Nephron (organoid): Measurements from ENCODE around the gene TIMM22.

Experiments used
- H3K27ac Mint-ChIP-seq, 3 experiments: 2 replicates each; pipeline ENCODE4 v1.8.0; 2020; ENCODE audit warnings: mixed read lengths in 3 of 3, mild to moderate bottlenecking in 2 of 3, moderate library complexity in 1 of 3
- H3K27me3 Mint-ChIP-seq: 2 replicates; pipeline ENCODE4 v1.8.0; 2021; ENCODE audit warnings: low read depth, mild to moderate bottlenecking, moderate library complexity, mixed read lengths
- H3K36me3 Mint-ChIP-seq: 2 replicates; pipeline ENCODE4 v1.8.0; 2020; ENCODE audit warnings: low read depth, mixed read lengths
- H3K4me1 Mint-ChIP-seq: 2 replicates; pipeline ENCODE4 v1.8.0; 2020; ENCODE audit warnings: mixed read lengths
- H3K4me3 Mint-ChIP-seq, 3 experiments: 2 replicates each; pipeline ENCODE4 v1.8.0; 2020; ENCODE audit warnings: mild to moderate bottlenecking in 3 of 3, mixed read lengths in 3 of 3, moderate library complexity in 2 of 3
- H3K9me3 Mint-ChIP-seq: 2 replicates; pipeline ENCODE4 v1.8.0; 2020; ENCODE audit warnings: mixed read lengths
- TF ChIP-seq, protein P1 (sequence below), 3 experiments: fragments of 200-600 bp; sonication (generic); IDR thresholded peaks; one replicate each; pipeline ENCODE4 v1.5.0; 2021; ENCODE audit warnings: antibody characterized with exemption in 3 of 3; ENCODE audit not compliant: unreplicated experiment in 3 of 3

Gene TIMM22

GRCh38 chr17:1037238-1037879 lies 40.4 kb downstream of the TIMM22 start:
- Mint-ChIP-seq H3K4me1 (peaks cover 47% of the 10 kb centered on the region), H3K27ac (peak overlapping the region; percentile 63 to 95 (median 82)), H3K27me3 (peaks cover 3% of the 10 kb centered on the region), H3K9me3 (no peaks in the 10 kb centered on the region), H3K36me3 (peaks cover 8% of the 10 kb centered on the region), H3K4me3 (peak overlapping the region; percentile 32 to 42 (median 42))
- TF ChIP-seq, protein P1, sequence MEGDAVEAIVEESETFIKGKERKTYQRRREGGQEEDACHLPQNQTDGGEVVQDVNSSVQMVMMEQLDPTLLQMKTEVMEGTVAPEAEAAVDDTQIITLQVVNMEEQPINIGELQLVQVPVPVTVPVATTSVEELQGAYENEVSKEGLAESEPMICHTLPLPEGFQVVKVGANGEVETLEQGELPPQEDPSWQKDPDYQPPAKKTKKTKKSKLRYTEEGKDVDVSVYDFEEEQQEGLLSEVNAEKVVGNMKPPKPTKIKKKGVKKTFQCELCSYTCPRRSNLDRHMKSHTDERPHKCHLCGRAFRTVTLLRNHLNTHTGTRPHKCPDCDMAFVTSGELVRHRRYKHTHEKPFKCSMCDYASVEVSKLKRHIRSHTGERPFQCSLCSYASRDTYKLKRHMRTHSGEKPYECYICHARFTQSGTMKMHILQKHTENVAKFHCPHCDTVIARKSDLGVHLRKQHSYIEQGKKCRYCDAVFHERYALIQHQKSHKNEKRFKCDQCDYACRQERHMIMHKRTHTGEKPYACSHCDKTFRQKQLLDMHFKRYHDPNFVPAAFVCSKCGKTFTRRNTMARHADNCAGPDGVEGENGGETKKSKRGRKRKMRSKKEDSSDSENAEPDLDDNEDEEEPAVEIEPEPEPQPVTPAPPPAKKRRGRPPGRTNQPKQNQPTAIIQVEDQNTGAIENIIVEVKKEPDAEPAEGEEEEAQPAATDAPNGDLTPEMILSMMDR (IDR thresholded peaks at IDR 0.05; ENCODE audit: unreplicated experiment in 3 of 3) = no peak

DNA sequence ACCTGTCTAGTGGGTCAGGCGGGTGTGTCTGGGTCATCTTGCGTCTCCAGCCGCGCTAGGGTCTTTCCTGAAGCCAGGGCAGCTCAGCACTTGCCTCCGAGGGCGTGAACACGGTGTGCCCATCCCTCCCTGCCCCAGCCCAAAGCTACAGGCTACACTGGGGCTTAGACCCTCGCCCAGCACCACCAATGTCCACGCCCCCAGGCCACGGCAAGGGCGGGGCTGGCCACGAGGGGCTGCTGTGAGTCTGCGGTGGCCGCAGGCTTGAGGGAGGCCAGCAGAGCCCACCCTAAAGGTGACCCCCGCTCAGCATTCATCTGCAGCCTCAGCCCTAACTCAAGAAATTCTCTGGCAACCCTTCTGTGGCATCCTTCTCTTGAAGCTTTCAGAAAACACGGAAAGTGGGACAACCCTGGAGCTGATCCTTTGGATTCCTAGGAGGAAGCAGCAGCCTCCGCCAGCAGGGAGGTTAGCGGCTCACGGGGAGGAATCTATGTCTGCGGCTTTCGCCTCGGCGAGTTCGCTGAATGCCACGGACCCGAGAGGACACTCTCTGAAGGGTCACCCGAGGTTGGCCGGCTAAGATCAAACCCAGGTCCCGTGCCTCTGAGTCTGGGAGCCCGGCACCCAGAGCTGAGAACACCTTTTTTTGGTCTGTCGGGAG lies 41.7 kb downstream of the TIMM22 start:
- Mint-ChIP-seq H3K4me1 (peaks cover 50% of the 10 kb centered on the region), H3K9me3 (no peaks in the 10 kb centered on the region), H3K27ac (peak overlapping the region; percentile 92 to 96 (median 95)), H3K36me3 (peaks cover 13% of the 10 kb centered on the region), H3K27me3 (peaks cover 3% of the 10 kb centered on the region), H3K4me3 (peak overlapping the region in 2 of 3 experiments; percentile 19 to 78)
- TF ChIP-seq, protein P1 (IDR thresholded peaks at IDR 0.05; ENCODE audit: unreplicated experiment in 3 of 3) = no peak

DNA sequence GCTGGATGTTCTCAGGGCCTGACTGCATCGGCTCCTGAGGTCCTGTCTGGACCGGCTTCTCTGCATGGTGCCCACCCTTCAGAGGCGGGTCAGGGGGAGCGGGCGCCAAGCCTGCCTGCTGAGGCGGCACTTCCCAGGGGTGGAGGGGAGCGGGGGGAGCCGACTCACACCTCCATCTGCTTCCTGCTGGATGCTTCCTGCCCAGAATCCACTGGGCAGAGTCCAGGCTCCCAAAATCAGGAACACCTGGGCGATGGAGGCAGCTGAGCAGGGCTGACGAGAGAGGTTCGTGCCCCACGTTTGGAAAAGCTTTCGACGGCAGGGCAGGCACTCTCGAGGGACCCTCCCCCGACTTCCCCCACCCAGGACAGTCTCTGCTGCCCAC lies 42.2 kb downstream of the TIMM22 start:
- TF ChIP-seq, protein P1 (IDR thresholded peaks at IDR 0.05; ENCODE audit: unreplicated experiment in 3 of 3) = no peak
- H3K36me3 Mint-ChIP-seq = peaks cover 13% of the 10 kb centered on the region
- H3K4me1 Mint-ChIP-seq = peaks cover 56% of the 10 kb centered on the region
- no peaks in the 10 kb centered on the region for H3K9me3 Mint-ChIP-seq
- H3K27ac Mint-ChIP-seq = peak overlapping the region; percentile 92 to 96 (median 95)
- H3K27me3 Mint-ChIP-seq = peaks cover 2% of the 10 kb centered on the region
- peak overlapping the region in 1 of 3 experiments; percentile 78 for H3K4me3 Mint-ChIP-seq

DNA sequence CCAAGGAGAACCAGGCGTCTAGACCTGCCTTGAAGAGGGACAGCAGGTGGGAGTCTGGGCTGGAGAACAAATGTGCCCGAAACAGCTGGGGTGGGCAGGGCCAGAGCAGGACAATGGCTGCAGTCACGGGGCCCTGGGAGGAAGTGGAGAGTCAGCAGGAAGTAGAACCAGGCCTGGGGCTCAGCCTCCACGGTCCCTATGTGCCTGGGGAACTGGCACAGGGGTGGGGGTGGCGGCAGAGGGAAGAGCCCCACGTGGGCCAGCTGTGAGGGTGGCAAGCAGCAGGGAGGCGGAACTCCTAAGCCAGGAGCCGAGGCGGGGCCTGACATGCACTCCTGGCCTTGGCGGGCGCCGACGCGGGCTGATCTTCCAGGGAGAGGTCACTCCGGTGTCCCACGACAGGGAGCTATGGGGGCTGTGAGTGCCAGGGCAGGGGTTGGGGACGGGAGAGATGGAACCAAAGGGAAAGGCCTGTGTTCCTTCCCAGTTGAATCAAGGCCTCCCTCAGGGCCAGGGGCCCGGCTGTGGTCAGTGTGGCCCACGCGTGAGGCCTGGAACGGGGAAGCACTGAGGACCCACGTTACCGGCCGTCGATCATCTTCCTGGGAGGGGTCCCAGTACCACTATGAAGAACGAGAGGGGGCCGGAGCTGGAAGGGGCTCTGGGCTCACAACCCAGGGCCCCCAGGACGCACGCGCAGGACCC lies 42.7 kb downstream of the TIMM22 start:
- peak overlapping the region; percentile 92 to 96 (median 95) for H3K27ac Mint-ChIP-seq
- H3K4me3 Mint-ChIP-seq = peak overlapping the region; percentile 50 to 78 (median 56)
- H3K4me1 Mint-ChIP-seq = peaks cover 59% of the 10 kb centered on the region
- no peaks in the 10 kb centered on the region for H3K27me3 Mint-ChIP-seq
- no peaks in the 10 kb centered on the region for H3K9me3 Mint-ChIP-seq
- H3K36me3 Mint-ChIP-seq = peaks cover 13% of the 10 kb centered on the region
- TF ChIP-seq, protein P1 (IDR thresholded peaks at IDR 0.05; ENCODE audit: unreplicated experiment in 3 of 3) = no peak

- H3K9me3 Mint-ChIP-seq = no peaks in the 10 kb centered on the region
- peaks cover 16% of the 10 kb centered on the region for H3K36me3 Mint-ChIP-seq
- H3K27ac Mint-ChIP-seq = peak overlapping the region; percentile 92 to 96 (median 95)
- TF ChIP-seq, protein P1 (IDR thresholded peaks at IDR 0.05; ENCODE audit: unreplicated experiment in 3 of 3) = no peak
- peak overlapping the region in 1 of 3 experiments; percentile 78 for H3K4me3 Mint-ChIP-seq
- H3K4me1 Mint-ChIP-seq = peaks cover 65% of the 10 kb centered on the region
- no peaks in the 10 kb centered on the region for H3K27me3 Mint-ChIP-seq
Observed at GRCh38 chr17:1040216-1040600, 43.3 kb downstream of the TIMM22 start.
